LoVo (cell line): ENCODE results near the gene BIRC2.
"Not testable (repeated sequence)": the region's sequence is repeated elsewhere in the genome, so short reads cannot be mapped to it uniquely, and the experiment has no call there.

Experiments used
- DNase-seq: peaks from one replicate; pipeline ENCODE4 v3.0.0-alpha.2; 2016; ENCODE audit warnings: low spot score

The BIRC2 gene

DNA sequence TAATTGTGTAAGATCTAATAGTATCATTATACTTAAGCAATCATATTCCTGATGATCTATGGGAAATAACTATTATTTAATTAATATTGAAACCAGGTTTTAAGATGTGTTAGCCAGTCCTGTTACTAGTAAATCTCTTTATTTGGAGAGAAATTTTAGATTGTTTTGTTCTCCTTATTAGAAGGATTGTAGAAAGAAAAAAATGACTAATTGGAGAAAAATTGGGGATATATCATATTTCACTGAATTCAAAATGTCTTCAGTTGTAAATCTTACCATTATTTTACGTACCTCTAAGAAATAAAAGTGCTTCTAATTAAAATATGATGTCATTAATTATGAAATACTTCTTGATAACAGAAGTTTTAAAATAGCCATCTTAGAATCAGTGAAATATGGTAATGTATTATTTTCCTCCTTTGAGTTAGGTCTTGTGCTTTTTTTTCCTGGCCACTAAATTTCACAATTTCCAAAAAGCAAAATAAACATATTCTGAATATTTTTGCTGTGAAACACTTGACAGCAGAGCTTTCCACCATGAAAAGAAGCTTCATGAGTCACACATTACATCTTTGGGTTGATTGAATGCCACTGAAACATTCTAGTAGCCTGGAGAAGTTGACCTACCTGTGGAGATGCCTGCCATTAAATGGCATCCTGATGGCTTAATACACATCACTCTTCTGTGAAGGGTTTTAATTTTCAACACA is 23.3 kb upstream of the BIRC2 start:
- no peak for DNase-seq

DNA sequence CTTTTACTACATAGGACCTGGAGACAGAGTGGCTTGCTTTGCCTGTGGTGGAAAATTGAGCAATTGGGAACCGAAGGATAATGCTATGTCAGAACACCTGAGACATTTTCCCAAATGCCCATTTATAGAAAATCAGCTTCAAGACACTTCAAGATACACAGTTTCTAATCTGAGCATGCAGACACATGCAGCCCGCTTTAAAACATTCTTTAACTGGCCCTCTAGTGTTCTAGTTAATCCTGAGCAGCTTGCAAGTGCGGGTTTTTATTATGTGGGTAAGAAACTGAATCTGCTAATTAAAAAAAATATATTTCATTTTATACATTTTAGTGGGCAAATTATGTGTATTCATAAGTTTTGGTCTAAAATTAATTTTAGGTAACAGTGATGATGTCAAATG is 21.9 kb upstream of the BIRC2 start:
- no peak for DNase-seq

DNA sequence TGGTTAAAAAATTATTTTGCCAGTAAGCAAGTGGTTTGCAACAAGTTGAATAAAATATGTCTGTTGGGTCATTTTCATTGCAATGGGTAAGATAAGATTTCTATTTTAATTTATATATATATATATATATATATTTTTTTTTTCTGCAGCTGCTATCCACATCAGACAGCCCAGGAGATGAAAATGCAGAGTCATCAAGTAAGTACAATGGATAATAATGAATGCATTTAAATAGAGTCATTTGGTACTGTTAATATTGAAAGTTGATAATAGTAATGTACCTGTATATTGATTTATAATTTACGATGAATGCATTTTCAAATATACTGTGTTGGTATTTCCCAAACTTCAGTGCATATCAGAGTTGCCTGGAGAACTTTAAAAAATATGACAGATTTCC is 18.3 kb upstream of the BIRC2 start:
- no peak for DNase-seq

DNA sequence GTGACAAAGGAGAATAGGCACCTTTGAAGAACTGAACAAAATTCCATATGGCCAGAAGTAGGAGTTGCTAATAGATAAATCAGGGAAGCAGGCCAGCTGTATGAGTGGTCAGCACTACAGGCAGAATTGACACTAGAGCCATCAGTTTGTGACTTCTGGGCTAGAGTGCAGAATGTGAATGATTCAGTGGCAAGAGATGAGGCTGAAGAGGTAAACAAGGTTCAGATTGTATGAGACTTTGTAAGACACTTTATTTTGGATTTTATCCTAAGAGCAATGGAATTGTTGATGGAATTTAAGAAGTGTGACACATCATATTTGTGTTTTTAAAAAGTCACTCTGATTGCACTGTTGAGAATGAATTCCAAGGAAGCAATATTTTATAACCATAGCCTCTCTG is 16.8 kb upstream of the BIRC2 start:
- no peak for DNase-seq

DNA sequence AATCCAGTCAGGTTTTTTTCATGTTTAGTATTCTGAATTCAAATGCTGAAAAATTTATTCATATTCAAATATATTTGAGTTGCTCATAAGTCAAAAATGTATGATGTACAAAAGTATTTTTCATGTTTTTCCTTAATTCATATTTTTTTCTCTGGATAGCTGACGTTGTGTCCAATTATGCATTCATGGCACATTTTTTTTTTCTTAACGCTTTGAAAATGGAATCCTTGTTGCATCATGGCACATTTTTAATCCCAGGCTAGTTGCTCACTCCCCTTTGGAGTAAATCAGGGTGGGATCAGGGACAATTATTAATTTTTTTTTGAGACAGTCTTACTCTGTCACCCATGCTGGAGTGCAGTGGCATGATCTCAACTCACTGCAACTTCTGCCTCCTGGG is 15.7 kb upstream of the BIRC2 start:
- no peak for DNase-seq

DNA sequence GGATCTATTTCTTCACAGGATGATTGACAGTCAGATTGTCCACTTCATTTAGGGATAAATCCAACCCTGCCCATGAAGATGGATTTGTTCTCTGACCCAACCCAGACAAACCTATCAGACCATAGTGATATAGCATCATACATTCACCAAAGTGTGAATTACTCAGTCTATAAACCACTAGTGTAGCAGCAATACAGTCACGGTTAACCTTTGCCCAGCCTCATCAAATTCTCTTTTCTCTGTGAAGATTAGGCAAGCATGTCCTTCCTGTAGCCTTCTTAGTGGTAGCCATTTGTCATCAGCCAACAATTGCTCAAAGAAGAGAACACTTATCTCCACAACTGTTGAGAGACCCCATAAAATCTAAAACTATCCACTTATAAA is 14.4 kb upstream of the BIRC2 start:
- no peak for DNase-seq

DNA sequence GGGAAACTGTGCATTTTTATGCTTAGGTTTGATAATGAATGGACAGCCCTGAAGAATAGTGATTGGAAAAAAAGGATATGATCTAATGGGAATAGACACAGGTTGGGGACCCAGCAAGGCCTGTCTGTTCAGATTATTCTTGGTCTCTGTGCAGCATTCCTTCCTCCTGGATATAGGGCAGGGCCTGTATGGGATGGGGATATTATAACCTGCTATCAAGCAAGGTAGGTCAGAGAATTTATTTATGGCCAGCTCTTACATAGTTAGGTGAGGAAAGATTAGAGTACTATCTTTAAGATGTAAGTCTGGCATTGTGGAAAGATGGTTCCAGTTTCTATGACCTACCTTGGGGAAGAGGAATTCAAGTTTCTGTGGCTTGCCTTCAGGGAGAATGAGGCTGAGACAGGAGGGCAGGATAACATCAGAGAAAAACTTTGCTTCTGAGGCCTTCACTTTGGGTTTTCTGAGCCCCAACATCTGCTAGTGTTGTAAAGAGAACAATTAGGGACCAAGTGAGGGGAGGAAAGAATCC is 8.5 kb upstream of the BIRC2 start:
- no peak for DNase-seq

DNA sequence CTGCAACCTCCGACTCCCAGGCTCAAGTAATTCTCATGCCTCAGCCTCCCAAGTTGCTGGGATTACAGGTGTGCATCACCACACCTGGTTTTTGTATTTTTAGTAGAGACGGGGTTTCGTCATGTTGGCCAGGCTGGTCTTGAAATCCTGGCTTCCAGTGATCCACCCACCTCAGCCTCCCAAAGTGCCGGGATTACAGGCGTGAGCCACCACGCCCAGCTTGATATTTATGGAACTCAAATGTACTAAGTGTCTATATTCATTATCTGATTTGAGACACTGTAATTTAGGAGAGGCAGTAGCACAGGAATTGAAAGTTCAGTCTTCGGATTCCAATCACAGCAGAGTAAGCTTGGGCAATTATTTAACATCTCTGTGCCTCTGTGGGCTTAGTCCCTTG is 5.7 kb upstream of the BIRC2 start:
- DNase-seq = not testable (repeated sequence)

DNA sequence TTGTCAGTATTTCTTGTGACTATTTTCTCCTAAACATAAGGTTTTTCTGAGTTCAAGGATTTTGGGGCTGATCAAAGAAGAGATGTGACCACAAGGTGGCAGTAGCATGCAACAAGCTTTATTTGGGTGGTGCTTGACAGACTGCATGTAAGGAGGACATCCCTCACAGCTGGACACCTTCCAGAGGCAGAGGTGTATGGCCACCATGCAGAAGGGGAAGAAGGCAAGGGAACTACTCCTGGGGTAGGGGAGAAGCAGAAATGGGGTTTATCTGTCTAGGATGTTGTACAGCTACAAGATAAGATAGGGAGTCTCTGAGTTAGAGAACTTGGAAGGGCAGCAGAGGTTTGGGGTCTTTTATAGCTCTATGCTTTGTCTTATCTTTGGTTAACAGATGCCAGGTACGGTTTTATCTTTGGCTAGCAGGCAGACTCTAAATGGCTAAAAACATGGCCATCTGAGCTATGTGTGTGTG is 5.1 kb upstream of the BIRC2 start:
- peak; percentile 74 for DNase-seq

DNA sequence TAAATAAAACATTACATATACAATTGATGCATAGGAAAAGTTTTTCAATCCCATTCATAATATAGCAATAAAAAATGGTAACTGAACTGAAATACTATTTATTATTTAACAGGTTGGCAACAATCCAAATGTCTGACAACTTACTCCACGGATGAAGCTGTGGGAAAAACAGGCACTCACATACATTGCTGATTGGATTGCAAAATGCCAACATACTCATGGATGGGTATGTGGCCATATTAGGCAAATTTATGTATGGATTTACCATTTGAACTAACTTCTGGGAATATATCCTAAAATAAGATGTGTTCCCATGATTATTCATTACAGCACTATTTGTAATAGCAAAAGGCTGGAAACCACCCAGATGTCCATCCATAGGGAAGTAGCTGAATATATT is 3.2 kb upstream of the BIRC2 start:
- DNase-seq = no peak

DNA sequence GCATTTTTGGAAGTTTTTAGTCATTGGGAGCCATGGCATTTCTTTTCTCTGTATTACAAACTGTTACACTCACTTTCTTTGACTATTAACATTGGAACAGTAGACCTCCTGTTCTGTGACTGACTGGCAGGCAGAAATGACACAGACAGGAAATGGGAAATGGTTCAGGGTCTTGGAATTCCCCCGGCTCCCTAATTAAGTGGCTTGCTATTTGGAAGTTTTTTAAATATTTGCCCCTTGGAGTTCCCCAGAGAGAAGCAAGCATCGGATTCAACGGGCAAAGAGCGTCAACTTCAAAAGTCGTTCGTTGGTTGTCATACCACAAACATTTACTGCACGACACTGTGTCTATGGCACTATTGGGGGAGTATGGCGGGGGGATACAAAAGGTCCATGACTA is 1.1 kb upstream of the BIRC2 start:
- DNase-seq = no peak

DNA sequence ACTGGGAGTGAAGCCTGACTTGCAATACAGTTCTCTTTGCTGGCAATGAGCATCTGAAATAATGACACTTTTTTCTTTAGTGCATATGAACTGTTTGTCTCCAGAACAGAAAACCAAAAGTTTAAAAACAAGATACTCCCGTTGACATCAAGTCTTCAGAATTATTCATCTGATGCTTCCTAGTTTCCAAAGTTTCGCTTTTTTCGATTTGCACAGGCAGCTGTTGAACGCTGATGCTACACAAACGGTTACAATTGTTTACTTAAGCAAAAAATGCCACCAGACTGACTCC is 612 bp upstream of the BIRC2 start:
- DNase-seq = no peak

DNA sequence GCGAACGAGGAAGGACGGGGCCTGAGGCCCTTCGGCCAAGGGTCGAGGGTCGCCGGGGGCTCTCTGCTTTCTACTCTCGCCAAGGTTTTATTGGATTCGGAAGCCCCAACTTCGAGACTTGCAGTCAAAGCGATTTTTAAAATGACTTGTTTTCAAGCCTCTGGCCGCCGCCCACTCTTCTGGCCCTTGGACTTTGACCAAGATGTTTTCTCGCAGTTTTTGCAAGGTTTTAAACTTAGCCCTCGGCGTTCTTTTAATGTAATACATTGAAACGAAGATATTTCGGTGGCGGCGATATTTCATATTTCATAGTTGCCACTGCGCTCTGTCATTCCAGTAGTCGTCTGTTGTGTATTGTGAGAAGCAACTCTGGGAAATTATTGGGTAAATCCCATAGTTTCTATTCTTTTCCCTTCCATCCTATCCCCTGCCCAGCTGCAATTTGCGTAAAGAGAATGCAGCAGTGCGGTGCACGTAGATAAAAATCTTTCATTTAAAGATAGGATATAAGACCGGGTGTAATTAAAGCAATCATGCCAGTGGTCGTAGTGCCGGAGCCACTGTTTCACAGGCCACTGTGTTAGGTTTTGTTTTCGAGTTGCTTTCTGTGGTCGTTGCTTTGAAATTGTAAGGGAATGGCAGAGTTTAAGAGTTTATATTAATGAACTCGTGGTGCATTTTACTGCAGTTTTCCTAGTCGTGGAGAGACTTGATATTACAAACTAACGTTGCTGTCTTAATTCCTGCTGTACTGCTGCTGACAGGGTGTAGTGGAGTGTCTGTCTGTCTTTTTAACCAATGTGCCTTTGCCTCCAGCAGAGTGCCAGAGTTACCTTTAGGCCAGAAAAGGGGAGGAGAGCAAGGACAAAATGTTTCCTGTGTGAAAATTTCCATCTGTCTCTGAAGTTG is 702 bp downstream of the BIRC2 start:
- peak; percentile 36 for DNase-seq

DNA sequence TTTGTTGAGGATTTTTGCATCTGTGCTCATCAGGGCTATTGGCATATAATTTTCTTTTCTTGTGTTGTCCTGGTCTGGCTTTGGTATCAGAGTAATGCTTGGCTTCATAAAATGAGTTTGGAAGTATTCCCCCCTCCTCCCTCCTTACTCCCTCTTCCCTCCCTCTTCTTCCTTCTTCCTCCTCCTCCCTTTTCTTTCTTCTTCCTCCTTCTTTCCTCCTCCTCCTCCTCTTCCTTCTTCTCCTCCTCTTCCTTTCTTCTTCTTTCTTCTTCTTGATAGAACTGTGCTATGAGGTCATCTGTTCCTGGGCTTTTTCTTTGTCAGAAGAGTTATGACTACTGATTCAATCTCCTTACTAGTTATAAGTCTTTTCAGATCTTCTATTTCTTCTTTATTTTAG is 10.1 kb downstream of the BIRC2 start:
- no peak for DNase-seq

DNA sequence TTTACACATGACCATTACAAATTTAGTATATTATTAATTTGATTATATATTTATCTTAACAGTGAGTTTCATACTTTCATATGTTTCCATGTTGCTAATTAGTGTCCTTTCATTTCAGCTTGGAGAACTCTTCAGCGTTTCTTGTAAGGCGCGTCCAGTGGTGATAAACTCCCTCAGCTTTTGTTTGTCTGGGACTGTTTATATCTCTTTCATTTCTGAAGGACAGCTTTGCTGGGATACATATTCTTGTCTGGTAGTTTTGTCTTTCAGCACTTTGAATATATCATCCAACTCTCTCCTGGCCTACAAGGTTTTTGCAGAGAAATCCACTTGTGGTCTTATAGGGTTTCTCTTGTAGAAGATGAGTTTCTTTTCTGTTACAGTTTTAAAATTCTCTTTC is 12.4 kb downstream of the BIRC2 start:
- no peak for DNase-seq

DNA sequence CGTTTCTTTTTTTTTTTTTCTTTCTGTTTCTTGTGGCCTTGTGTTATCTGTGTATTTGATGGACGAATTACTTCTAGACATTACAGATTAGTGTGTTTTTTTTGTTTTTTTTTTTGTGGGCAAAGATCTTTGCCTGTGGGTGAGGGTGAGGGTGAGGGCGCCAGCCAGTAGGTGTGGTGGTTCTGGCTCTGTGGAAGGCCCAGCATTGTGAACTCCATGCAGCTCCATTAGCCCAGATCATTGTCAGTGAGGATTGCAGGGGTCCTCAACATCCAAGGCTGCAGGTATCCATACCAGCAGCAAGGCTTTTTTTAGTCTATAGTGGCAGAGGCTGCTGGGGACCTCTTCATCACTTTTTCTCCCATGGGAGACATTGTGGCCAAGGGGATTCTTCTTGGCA is 13.7 kb downstream of the BIRC2 start:
- no peak for DNase-seq

DNA sequence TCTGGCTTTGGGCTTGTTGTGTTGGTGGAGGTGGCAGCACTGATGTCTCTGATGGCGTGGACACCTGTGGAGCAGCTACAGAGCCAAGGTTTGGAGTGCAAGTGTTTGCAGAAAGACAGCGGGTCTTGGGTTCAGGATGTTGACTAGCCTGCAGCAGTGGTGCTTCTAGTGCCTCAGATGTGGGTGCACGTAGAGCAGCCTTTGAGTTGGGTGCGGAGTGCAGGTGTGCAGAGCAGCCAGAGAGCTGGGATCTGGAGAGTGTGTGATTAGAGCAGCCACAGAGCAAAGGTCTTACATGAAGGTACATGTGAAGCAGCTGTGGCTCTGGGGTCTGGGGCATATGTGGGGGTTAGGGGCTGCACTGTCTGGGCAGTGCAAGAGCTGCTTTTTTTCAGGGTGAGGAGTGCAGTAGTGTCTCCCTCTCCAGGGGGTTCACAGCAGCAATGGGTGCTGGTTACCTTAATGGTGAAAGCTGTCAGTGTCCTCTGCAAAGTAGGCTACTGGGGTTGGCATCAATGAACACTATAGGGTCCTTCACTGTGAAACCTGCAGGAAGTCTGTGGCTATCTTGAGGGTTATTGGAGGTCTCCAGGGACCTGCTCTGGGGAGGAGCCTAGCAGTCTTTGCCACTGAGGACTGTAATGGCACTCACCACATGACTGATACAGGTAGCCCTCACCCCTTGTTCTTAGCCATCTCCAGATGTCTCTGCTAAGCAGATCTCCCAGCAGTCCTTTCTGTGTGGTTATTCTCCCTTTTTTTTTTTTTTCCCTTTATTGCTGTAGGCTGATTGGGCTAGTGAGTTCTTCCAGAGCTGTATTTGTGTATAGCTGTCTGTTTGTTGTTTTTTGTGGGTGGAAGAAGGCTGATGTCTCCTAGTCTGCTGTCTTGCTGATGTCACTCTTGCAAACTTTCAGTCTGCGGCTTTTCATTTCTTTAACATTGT is 14.3 kb downstream of the BIRC2 start:
- DNase-seq = no peak

DNA sequence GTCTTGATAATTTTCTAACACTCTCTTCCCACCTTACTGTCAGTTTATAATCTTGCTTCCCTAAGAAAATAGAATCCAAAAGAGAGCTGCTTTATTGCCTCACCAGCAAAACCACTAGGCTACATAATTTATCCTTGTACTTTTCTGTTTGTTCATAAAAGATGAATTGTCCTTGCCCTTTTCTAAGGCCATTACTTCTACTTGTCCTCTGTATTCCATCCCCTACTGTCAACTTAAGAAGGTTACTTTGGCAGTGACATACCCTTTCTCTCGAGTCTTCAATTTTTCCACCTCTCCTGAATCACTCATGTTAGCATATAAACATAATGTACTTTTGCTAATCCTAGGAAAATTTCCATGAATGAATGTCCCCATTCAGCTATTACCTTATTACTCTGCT is 18.0 kb downstream of the BIRC2 start:
- DNase-seq = no peak

DNA sequence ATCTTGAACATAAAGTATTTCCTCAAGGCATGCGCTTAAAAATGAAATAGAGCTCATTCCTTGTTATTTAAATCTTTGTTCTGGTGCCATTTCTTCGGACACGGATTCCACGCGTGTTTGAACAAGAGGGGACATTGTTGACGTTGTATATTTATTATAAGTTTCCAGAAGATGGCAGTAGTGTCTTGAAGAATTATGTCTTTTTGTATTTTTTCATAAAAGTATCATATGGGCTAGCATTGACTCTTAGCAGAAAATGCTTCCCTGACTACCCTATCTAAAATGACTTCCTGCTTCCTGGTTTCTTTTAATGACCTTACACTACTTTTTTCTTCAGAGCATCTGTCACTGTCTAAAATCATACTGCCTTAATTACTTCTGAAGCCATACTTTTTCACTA is 20.4 kb downstream of the BIRC2 start:
- DNase-seq = no peak

DNA sequence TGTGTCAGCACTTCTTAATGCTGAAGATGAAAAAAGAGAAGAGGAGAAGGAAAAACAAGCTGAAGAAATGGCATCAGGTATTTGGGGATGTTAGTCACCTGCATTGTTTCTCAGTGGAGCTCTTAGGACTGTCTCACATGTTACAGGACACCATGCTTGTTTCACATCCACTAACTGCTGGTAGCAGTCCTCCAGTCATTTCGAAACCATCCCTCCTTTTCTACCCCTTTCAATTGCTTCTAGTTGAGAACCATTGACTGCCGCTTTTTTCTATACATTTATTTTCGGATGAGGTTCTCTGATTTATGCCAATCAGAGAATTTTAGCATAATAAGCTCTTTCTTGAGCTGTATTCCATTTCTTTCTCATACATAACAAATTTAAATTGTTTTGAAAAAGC is 21.5 kb downstream of the BIRC2 start:
- DNase-seq = no peak

DNA sequence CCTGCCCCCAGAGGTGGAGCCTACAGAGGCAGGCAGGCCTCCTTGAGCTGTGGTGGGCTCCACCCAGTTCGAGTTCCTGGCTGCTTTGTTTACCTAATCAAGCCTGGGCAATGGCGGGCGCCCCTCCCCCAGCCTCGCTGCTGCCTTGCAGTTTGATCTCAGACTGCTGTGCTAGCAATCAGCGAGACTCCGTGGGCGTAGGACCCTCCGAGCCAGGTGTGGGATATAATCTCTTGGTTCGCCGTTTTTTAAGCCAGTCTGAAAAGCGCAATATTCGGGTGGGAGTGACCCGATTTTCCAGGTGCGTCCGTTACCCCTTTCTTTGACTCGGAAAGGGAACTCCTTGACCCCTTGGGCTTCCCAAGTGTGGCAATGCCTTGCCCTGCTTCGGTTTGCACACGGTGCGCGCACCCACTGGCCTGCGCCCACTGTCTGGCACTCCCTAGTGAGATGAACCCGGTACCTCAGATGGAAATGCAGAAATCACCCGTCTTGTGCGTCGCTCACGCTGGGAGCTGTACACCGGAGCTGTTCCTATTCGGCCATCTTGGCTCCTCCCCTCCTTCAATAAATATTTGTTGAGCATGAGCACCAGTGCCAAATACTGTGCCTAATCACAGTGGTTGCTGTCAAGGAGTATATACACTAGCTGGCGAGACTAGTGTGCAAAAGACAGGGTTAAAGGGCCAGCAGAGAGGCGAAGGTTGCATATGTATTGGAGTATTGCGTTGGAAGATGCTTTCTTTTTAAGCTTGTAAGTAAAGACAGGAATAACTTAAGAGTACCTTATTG is 27.8 kb downstream of the BIRC2 start:
- not testable (repeated sequence) for DNase-seq
